HG02678 (cell line): Measurements from ENCODE around the gene SLC34A3.

Source experiments
- ATAC-seq: cut with Tn5 transposase; IDR thresholded peaks from one replicate; pipeline ENCODE4 v1.9.1; 2021; ENCODE audit warnings: mild to moderate bottlenecking, moderate library complexity; ENCODE audit not compliant: unreplicated experiment

SLC34A3 gene

GRCh38 chr9:137195525-137196220 lies 35.0 kb upstream of the SLC34A3 start:
- ATAC-seq: no peak

GRCh38 chr9:137198051-137198901 lies 32.4 kb upstream of the SLC34A3 start:
- no peak for ATAC-seq

DNA sequence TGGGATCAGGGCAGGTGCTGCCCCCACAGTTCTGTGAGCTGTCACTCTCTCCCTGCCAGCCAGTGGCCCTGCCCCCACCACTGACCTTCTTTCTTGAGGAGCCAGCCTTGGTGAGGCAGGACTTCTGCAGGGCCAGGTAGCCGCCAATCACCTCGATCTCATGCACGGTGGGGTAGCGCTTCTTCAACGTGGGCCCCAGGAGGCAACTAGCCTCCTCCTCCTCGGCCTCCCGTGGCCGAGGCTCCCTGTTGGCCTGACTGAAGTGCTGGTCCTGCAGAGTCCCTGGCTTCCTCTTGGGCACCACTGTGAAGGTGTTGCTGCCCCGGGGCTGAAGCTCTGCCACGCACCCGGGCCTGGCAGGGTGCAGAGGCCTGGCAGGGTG lies 31.8 kb upstream of the SLC34A3 start:
- no peak for ATAC-seq

GRCh38 chr9:137199411-137200121 lies 31.1 kb upstream of the SLC34A3 start:
- no peak for ATAC-seq

GRCh38 chr9:137200311-137201204 lies 30.1 kb upstream of the SLC34A3 start, which contains the start of gene TPRN:
Gene TPRN, minus strand, starts transcription at chr9:137200741. Its CDS starts 30 bp downstream, at chr9:137200711.
- ATAC-seq: peak; percentile 91

GRCh38 chr9:137201205-137201868 lies 29.4 kb upstream of the SLC34A3 start:
- ATAC-seq: no peak

DNA sequence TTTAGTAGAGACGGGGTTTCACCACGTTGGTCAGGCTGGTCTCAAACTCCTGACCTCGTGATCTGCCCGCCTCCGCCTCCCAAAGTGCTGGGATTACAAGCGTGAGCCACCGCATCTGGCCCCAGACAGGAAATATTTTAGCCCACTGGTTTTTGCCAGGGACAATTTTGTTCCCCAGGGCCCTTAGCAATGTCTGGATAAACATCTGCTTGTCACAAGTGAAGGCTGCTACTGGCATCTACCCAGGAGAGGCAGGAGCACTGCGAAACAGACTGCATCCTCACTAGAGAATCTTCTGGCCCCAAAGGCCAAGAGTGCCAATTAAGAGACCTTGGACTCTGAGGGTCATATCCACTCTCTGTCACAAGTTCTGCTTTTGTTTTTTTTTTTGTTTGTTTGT lies 27.7 kb upstream of the SLC34A3 start:
- ATAC-seq: no peak

GRCh38 chr9:137204731-137205125 lies 26.0 kb upstream of the SLC34A3 start:
- no peak for ATAC-seq

DNA sequence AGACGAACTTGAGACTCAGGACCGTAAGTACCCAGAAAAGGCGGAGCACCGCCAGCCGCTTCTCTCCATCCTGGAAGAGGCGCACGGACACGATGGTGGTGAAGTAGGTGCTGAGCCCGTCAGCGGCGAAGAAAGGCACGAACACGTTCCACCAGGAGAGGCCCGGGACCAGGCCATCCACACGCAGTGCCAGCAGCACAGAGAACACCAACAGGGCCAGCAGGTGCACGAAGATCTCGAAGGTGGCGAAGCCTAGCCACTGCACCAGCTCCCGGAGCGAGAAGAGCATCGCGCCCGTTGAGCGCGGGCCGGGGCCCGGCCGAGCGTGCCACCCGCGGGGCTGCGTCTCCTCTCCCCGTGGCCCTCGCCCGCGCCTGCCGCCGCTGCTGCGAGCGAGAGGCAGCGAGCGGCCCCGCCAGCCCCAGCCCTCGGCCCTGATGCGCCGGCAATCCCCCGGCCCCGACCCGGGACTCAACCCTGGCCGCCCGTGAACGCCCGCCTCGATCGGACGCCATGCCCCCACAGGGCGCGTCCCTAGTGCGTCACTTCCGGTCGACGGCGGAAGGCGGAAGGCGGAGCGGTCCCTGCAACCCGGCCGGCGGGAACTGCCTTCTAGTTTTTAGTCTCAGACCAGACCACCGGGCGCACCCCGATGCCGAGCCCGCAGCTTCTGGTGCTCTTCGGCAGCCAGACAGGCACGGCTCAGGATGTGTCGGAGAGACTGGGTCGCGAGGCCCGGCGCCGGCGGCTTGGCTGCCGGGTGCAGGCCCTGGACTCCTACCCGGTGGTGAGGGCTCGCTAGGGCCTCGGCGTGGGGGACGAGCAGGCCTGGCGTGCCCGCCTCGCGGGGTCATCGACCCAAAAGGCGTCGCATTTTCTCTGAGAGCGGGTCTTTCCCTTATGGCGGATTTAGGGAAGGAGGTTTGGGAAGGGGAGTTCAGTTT lies 25.3 kb upstream of the SLC34A3 start, which contains the start of the genes NDOR1 and TMEM203:
TSS of gene NDOR1 (plus strand) at position 575 of the 944 bp plus-strand sequence. CDS start at position 653, 78 bp downstream.
TSS of gene TMEM203 (minus strand) at position 523 of the 944 bp plus-strand sequence. CDS start at position 289, 234 bp downstream.
- ATAC-seq: no peak

- no peak for ATAC-seq
Observed at GRCh38 chr9:137206602-137207001, 24.1 kb upstream of the SLC34A3 start.

DNA sequence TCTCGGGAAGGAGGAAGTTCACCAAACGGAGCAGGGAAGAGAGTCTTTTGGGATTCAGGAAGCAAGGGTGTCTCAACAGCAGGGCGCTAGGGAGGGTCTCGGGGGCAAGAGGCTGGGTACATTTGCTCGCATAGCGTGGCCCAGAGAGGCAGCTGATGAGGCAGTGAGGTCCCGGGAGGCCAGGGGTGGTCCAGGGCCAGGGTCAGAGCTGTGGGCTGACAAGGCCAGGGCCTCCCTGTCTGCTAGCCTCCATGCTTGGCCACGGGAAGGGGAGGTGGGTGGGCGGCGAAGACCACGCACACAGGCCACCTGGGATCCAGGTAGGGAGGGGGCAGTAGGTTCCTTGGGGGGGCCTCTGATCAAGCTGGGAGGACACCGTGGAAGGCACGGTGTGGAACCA lies 19.2 kb upstream of the SLC34A3 start:
- ATAC-seq: no peak

DNA sequence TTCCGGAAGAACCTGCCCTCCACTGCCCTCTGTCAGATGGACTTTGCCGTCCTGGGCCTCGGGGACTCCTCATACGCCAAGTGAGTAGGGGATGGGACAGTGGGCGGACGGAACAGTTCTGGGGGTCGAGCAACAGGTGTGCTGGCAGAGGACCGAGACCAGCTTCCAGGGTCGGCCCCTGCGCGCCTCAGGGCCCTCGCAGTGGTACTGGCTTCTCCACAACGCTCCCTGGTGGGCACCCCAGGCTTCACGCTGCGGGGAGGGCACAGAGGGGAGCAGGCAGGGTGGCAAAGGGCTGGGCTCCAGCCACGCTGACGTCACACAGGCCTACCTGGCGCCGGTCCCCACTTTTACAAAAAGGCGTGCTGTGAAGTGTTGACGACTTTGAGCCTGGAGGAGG lies 18.2 kb upstream of the SLC34A3 start:
- ATAC-seq: no peak

GRCh38 chr9:137213160-137214060 lies 17.3 kb upstream of the SLC34A3 start:
- ATAC-seq: no peak

GRCh38 chr9:137214620-137215019 lies 16.1 kb upstream of the SLC34A3 start:
- no peak for ATAC-seq

DNA sequence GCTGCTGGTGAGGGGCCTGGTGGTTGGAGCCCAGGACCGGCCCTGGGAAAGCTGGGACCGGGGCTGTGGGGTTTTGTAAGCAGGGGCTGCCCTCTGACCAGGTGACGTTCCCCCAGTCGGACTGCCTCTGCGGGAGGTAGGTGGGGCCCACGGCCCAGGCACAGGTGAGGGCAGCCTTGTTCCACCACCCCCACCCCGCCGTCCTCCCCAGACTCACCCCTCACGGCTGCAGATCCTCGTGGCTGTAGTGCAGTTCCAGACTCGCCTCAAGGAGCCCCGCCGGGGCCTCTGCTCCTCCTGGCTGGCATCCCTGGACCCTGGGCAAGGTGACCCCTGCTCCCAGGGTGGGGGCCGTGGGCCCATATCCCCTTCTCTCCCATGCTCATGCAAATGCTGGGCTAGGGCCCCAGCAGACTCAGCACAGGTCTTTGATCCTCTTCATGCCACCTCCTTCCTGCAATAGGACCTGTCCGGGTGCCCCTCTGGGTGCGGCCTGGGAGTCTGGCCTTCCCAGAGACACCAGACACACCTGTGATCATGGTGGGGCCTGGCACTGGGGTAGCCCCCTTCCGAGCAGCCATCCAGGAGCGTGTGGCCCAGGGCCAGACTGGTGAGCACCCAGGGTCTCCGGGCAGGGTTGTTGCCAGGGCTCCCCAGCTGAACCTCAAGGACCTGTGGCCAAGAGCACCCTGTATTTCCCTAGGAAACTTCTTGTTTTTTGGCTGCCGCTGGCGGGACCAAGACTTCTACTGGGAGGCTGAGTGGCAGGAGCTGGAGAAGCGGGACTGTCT lies 15.3 kb upstream of the SLC34A3 start:
- no peak for ATAC-seq

- no peak for ATAC-seq
Observed at GRCh38 chr9:137216188-137216965, 14.3 kb upstream of the SLC34A3 start.
